Activated gamma-delta T cell treated with anti-CD3 and anti-CD28 coated beads, Interleukin-2, amount 50 U/mL, for 16 hours (primary cell): ENCODE measurements around the gene PTPRN2.
"Not testable (repeated sequence)": the region's sequence is repeated elsewhere in the genome, so short reads cannot be mapped to it uniquely, and the experiment has no call there.

Experiments
- DNase-seq: peaks from one replicate; pipeline ENCODE4 v3.0.0-alpha.2; 2020; ENCODE audit warnings: low read depth

Gene PTPRN2

DNA sequence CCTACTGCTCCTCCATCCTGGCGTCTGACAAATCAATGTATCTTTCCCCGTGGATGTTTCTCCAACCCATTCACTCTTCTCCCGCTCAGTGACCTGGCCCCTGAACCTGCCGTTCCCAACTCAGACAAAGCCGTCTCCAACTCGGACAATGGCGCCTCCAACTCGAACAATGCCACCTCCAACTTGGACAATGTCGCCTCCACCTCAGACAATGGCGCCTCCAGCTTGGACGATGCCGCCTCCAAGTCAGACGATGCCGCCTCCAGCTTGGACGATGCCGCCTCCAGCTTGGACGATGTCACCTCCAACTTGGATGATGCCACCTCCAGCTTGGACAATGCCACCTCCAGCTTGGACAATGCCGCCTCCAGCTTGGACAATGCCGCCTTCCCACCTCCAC lies 642.2 kb downstream of the PTPRN2 start:
- DNase-seq, result no peak

DNA sequence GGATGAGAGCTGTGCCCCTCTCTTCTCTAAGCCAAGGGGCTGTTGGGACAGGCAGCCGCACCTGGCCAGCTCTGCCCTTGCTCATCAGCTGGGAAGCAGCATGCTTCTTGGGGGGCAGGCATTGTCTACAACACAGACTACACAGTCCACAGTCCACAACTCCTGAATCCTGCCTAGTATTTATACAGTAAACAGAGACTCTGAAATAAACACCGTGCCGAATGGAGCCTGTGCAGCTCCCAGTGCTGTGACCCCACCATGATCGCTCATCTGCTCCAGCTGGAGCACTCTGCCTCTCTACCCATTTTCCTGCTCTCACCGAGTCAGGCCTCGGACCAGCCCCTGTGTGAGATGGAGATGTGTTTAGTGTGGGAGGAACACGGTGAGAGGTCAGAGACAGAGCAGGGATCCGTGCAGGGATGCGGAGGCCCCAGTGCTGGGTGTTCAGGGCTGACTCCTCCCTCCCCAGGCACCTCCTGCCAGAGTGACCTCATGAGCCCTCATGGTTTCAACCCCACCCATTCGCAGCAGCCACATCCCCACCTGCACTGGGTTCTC lies 642.8 kb downstream of the PTPRN2 start:
- no peak for DNase-seq

DNA sequence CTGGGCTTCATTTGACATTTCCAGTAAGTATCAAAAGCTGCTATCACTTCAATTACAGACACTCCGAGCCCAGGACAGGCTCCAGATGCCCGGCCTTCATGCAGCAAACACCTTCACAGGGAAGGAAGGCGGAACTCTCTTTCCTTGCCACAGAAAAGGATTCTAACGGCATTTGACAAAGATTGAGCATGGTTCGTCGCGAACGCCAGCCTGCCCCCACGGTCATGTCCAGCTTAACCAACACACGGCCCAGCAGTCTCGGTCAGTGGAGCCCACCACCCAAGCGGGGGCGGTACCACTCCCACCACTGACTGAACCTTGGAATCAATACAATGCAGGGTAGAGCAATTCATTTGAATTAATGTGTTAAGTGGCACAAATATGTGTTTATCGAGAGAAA lies 643.6 kb downstream of the PTPRN2 start:
- no peak for DNase-seq

DNA sequence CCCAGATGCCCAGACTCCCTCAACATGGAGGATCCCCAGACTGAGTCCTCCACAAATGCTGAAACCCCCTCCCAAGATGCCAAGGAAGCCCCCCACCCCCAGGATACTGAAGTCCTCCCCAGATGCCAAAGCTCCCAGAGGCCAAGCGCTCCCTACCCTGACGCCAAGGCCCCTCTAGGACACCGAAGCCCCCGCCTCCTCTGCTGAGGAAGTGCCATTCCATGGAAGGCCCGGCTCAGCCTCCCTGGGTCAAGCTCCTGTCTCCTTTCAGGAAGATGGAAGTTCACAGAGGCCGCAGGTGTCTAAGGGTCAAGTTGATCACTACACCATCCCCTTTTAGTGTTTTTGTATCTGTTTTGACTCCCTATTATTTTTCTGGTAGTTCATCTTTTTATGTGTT lies 644.1 kb downstream of the PTPRN2 start:
- no peak for DNase-seq

DNA sequence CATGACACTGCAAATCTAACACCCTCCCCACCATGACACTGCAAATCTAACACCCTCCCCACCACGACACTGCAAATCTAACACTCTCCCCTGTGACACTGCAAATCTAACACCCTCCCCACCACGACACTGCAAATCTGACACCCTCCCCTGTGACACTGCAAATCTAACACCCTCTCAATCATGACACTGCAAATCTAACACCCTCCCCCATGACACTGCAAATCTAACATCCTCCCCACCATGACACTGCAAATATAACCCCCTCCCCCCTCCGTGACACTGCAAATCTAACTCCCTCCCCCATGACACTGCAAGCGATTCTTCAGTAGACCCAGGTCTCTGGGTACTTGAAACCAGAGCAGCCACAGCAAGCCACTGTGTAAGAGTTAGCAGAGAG lies 646.4 kb downstream of the PTPRN2 start:
- no peak for DNase-seq

DNA sequence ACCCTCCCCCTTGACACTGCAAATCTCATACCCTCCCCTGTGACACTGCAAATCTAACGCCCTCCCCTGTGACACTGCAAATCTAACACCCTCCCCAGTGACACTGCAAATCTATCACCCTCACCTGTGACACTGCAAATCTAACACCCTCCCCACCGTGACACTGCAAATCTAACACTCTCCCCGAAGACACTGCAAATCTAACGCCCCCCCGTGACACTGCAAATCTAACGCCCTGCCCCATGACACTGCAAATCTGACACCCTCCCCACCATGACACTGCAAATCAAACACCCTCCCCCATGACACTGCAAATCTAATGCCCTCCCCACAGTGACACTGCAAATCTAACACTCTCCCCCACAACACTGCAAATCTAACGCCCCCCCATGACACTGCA lies 647.1 kb downstream of the PTPRN2 start:
- no peak for DNase-seq

DNA sequence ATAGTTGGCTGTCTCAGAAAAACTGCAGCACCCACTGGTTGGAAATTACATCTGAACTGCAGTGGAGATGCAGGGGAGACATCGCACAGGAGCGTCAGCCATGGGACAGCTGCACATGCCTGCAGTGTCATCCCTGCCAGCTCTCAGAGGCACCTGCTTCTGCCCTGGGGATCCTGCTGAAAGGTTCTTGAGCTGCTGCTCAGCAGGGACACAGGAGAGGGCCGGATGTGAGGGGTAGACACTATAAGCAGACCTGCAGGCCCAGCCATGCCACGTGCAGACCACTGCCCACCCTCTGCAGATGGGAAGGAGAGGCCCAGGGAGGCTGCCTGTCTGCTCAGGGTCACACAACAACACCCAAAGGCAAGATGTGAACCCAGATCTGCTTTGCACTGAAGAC lies 649.4 kb downstream of the PTPRN2 start:
- DNase-seq, result no peak

DNA sequence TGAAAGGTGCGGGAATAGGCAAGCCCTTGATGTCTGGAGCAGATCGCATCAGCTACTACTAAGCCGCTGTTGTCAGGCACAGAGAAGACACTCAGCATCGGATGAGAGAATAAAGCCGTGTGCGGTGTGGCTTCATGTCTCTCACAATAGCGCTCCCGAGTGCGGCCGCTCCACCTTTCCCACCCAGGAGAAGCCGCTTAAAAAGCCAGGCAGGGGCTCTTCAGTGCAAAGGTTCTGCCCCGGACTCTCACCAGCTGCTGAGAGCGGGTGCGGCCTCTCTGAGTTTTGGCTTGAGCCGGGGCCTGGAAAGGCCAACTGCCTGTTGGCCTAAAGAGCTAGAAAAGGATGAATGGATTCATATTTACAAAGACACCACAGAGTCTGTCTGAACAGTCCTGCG lies 650.2 kb downstream of the PTPRN2 start:
- DNase-seq, result no peak

DNA sequence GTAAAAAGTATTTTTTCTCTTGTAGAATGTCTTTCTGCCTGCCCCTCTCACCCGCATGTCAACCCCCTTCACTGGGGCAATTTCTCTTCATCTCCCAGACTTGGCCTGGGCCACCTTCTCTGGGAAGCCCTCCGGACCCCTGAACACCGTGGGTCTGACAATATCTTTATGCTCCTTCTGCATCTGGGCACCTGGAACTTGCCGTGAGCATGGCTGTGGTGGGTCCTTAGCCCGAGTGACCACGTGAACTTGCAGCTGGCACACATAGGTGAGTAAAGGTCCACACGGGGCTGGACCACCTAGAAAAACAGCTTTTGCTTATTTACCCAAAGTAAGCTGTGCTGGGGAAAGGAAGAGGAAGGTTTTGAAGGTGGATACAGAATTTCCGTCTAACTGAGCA lies 650.6 kb downstream of the PTPRN2 start:
- no peak for DNase-seq

DNA sequence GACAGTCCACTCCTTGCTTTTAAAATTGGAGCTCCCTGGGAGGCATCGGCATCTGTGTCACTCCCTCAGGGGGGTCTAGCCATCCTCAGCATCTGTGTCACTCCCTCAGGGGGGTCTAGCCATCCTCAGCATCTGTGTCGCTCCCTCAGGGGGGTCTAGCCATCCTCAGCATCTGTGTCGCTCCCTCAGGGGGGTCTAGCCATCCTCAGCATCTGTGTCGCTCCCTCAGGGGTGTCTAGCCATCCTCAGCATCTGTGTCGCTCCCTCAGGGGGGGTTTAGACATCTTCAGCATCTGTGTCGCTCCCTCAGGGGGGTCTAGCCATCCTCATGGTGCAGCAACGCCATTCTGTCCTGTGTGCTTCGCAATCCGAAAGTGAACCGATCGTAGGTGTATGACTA lies 651.9 kb downstream of the PTPRN2 start:
- not testable (repeated sequence) for DNase-seq

DNA sequence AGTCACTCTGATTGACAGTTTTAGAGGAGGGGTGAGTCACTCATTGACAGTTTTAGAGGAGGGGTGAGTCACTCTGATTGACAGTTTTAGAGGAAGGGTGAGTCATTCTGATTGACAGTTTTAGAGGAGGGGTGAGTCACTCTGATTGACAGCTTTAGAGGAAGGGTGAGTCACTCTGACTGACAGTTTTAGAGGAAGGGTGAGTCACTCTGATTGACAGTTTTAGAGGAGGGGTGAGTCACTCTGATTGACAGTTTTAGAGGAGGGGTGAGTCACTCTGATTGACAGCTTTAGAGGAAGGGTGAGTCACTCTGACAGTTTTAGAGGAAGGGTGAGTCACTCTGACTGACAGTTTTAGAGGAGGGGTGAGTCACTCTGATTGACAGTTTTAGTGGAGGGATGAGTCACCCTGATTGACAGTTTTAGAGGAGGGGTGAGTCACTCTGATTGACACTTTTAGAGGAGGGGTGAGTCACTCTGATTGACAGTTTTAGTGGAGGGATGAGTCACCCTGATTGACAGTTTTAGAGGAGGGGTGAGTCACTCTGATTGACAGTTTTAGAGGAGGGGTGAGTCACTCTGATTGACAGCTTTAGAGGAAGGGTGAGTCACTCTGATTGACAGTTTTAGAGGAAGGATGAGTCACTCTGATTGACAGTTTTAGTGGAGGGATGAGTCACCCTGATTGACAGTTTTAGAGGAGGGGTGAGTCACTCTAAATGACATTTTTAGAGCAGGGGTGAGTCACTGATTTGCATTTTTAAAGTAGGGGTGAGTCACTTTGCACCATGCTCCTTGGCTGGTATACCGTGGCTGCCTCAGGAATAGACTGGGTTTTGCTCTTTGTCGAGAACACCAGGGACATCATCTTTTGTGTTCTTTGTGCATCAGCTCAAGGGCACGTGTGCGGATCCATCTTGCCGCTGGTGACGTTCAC lies 654.1 kb downstream of the PTPRN2 start:
- not testable (repeated sequence) for DNase-seq

DNA sequence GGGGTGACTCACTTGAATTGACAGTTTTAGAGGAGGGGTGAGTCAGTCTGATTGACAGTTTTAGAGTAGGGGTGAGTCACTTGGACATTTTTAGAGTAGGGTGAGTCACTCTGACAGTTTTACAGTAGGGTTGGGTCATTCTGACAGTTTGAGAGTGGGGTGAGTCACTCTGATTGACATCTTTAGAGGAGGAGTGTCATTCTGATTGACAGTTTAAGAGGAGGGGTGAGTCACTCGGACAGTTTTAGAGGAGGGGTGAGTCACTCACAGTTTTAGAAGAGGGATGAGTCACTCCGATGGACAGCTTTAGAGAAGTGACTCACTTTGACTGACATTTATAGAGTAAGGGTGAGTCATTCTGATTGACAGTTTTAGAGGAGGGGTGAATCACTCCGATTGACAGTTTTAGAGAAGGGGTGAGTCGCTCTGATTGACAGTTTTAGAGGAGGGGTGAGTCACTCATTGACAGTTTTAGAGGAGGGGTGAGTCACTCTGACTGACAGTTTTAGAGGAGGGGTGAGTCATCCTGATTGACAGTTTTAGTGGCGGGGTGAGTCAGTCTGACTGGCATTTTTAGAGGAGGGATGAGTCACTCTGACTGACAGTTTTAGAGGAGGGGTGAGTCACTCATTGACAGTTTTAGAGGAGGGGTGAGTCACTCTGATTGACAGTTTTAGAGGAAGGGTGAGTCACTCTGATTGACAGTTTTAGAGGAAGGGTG lies 655.0 kb downstream of the PTPRN2 start:
- DNase-seq, result no peak

DNA sequence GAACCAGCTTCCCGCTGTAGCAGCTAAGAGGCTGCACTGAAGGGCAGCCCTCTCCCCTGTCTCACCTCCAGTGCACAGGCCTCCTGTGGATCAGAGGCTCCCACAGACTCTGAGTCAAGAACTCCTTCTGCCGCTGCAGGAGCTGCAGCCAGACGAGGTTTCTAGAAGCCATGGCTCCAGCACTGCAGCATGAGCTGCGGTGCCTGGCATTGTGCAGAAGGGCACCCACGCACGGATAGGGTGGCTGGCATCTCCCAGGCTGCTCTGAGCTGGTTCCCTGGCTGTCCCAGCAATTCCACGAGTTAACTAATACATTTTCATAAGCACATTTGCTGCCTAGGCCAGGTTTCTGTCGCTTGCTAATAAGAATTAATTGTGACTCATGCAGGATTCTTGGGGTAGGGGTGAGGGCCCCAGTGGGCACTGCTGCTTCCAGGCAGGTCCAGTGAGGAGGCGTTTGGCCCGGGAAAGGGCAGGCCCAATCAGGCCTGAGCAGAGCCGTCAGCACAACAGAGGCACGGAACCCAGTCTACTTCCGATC lies 656.6 kb downstream of the PTPRN2 start:
- DNase-seq, result no peak

DNA sequence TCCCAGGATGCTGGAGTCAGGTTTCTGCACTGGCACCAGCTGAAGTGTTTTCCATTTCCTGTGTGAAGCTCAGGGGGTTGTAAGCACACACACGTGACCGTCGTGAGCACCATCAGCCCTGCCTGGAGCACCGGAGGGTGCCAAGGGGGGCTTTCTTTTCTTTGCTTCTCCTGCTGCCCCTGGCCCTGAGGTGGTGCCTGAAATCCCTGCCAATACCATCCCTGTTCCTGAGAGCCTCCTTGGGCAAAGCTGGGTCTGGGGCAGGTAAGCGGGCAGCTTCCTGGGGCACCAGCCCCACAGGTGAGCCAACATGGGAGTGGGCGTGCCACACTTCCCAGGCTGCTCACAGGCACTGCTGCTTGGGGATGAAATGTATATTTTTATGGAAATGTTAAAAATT lies 657.2 kb downstream of the PTPRN2 start:
- no peak for DNase-seq

DNA sequence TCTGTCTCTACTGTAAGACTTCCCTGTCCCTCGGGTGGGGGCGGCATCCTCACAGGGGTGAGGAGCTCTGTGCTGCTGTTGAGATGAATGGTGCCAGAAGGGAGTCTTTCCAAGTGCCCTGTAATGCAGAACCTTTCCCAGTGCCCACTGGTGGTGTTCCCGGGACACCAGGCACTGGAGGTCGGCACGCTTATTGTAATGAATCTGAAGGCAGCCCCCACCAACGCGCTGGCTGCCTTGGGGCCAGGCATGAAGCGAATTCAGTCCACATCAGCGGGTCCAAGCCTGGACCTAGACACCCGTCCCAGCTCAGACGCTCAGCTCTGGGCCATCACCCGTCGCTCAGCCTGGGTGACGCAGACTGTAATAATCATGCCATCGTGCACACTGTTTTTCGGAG lies 658.0 kb downstream of the PTPRN2 start:
- DNase-seq, result no peak

DNA sequence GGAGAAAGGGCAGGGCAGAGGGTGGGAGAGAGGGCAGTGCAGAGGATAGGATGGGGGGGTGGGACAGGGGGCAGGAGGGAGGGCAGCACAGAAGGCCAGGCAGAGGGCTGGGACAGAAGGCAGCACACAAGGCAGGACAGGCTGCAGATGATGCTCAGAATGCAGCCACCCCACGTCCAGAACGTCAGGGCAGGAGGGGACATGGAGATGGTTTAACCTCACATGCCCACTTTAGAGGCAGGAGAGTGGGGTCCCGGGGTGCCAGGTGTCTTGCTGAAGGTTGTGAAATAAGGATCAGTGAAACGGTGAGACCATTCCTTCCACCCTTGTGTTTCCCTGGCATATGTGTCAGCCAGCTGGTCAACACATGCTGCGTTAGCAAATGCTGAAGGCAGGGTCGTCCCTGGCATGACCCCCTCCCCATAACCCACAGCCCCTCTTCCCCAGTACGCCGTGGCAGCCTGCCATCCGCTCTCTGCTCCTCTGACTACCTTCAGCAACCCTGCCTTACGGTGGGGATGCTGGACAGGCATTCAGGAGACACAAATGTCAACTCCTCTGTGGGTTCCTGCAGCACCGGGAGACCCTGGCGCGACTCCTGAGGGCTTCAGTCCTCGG lies 658.7 kb downstream of the PTPRN2 start:
- no peak for DNase-seq

DNA sequence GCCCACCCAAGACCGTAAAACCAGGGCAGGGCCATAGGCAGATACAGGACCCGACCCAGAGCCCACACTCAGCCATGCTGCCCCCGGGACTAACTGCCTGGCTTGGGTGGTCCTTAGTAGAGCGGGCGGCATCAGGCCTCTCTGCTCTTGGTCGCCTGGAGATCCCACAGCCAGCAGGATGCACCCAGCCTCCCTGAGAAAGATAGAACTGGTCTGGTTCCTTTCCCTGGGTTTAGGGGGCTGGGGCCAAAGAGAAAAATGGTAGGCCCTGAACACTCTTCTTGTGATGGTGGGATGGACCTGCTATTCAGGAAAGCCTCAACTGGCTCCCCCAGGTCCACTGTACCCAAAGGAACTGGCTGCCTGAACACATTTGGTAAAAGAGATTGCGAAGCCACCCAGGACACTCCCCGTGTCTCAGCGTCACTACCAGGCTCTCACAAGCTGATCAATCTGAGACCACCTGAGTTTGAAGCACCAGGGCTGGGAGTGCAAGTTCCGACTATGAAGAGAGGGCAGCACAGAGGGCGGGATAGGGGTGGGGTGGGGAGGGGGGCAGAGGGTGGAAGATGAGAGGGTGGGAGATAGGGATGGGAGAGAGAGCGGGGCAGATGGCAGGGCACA lies 659.3 kb downstream of the PTPRN2 start:
- DNase-seq, result no peak

DNA sequence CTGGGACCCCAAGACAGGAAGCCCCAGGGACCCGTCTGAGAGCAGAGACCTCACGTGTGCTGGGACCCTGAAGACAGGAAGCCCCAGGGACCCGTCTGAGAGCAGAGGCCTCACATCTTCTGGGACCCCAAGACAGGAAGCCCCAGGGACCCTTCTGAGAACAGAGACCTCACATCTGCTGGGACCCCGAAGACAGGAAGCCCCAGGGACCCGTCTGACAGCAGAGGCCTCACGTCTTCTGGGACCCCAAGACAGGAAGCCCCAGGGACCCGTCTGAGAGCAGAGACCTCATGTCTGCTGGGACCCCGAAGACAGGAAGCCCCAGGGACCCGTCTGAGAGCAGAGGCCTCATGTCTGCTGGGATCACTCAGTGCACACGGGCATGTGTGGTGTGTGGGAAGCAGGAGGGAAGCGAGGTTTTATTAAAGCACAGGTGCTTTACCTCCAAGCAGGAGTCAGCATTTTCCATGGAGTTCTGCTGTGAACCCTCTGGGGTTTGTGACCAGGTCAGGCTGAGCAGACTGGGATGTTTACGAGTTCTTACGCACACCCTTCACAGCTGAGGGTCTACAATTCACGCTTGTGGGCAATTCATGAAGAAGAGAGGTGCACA lies 660.2 kb downstream of the PTPRN2 start:
- DNase-seq, result no peak

DNA sequence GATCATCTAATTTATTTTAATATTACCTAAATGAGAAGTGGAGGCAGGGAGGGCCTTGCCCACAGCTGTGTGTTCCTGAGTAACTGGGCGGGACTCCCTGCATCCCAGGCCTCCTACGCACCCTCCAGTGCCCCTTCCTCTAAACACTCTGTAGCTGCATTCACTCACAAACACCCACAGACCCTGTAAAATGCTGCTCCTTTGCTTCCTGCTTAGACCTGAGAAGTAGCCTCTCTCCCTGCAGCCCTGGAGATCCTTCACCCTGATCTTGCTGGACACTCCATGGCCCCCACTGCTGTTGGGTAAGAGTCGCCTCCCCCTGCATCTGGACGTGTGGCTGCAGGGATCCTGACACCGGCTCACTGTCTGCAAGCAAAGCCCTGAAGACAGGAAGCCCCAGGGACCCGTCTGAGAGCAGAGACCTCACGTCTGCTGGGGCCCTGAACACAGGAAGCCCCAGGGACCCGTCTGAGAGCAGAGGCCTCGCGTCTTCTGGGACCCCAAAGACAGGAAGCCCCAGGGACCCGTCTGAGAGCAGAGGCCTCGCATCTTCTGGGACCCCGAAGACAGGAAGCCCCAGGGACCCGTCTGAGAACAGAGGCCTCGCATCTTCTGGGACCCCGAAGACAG lies 661.0 kb downstream of the PTPRN2 start:
- DNase-seq, result no peak

DNA sequence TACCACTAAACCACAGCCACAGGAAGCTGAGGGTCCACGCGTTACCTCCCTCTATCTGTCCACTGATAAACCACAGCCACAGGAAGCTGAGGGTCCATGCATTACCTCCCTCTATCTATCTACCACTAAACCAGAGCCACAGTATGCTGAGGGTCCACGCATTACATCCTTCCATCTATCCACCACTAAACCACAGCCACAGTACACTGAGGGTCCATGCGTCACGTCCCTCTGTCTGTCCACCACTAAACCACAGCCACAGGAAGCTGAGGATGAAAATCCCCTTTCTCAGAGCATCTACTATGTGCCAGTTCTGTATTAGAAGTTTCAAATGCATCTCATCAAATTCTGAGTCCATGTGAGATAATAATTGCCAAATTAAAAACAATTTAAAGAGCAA lies 661.5 kb downstream of the PTPRN2 start:
- DNase-seq, result no peak

DNA sequence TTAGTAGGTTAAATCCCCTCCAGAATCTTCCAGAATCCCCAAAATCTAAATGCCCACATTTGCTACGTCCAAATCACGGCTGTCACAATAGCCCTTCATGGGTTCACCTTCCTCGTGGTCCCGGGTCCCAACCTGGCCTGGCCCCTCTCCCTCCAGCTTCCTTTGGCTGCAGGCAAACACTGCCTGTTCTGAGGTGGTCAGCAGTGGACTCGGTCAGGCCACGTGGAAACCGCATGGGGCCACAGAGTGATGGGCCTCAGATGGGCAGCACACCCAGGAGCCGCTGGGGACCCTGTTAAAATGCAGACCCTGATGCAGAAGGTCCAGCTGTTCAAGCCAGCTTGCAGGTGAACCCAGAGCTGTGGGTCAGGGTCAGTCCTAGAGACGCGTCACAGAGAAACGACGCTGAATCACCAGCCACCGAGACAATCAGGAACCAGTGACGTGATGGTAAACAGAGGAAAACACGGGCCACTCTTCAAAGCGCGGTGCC lies 662.2 kb downstream of the PTPRN2 start:
- DNase-seq, result no peak
